ENCODE results near the gene RIN2.

RIN2 gene

GRCh38 chr20:19767070-19767469 is 9.0 kb downstream of the RIN2 start:
- DNase-seq (ENCODE audit: low spot score) = no peak

- DNase-seq (ENCODE audit: low spot score) = no peak
Observed at GRCh38 chr20:19768325-19768842, 10.3 kb downstream of the RIN2 start.

- no peak for DNase-seq (ENCODE audit: low spot score)
Observed at GRCh38 chr20:19769507-19769906, 11.4 kb downstream of the RIN2 start.

GRCh38 chr20:19770375-19770774 is 12.3 kb downstream of the RIN2 start:
- no peak for DNase-seq (ENCODE audit: low spot score)

- no peak for DNase-seq (ENCODE audit: low spot score)
Observed at GRCh38 chr20:19771031-19771430, 13.0 kb downstream of the RIN2 start.

- no peak for DNase-seq (ENCODE audit: low spot score)
Observed at GRCh38 chr20:19773471-19773870, 15.4 kb downstream of the RIN2 start.

GRCh38 chr20:19774135-19774933 is 16.3 kb downstream of the RIN2 start:
- no peak for DNase-seq (ENCODE audit: low spot score)

- peak; percentile 61 for DNase-seq (ENCODE audit: low spot score)
Observed at GRCh38 chr20:19775353-19776253, 17.5 kb downstream of the RIN2 start.

GRCh38 chr20:19777315-19777714 is 19.3 kb downstream of the RIN2 start:
- no peak for DNase-seq (ENCODE audit: low spot score)

- no peak for DNase-seq (ENCODE audit: low spot score)
Observed at GRCh38 chr20:19777981-19778380, 19.9 kb downstream of the RIN2 start.

- peak; percentile 38 for DNase-seq (ENCODE audit: low spot score)
Observed at GRCh38 chr20:19778404-19778803, 20.3 kb downstream of the RIN2 start.

GRCh38 chr20:19779634-19780033 is 21.6 kb downstream of the RIN2 start:
- no peak for DNase-seq (ENCODE audit: low spot score)

GRCh38 chr20:19780261-19780660 is 22.2 kb downstream of the RIN2 start:
- no peak for DNase-seq (ENCODE audit: low spot score)

- no peak for DNase-seq (ENCODE audit: low spot score)
Observed at GRCh38 chr20:19781235-19781634, 23.2 kb downstream of the RIN2 start.

- DNase-seq (ENCODE audit: low spot score) = no peak
Observed at GRCh38 chr20:19782669-19783068, 24.6 kb downstream of the RIN2 start.

GRCh38 chr20:19783966-19784401 is 25.9 kb downstream of the RIN2 start:
- DNase-seq (ENCODE audit: low spot score) = no peak

GRCh38 chr20:19784511-19785172 is 26.6 kb downstream of the RIN2 start:
- peak; percentile 74 for DNase-seq (ENCODE audit: low spot score)

GRCh38 chr20:19785173-19785982 is 27.3 kb downstream of the RIN2 start:
- DNase-seq (ENCODE audit: low spot score) = no peak

- no peak for DNase-seq (ENCODE audit: low spot score)
Observed at GRCh38 chr20:19785983-19786285, 27.9 kb downstream of the RIN2 start.

- peak; percentile 73 for DNase-seq (ENCODE audit: low spot score)
Observed at GRCh38 chr20:19786311-19786710, 28.3 kb downstream of the RIN2 start.

GRCh38 chr20:19787366-19787765 is 29.3 kb downstream of the RIN2 start:
- DNase-seq (ENCODE audit: low spot score) = no peak

- no peak for DNase-seq (ENCODE audit: low spot score)
Observed at GRCh38 chr20:19789009-19789408, 31.0 kb downstream of the RIN2 start.
